Spinal cord (tissue), 10 donors: ENCODE measurements around the gene APOB. TPM values are rescaled to one million over a fixed set of nuclear protein-coding genes. Genes with fewer than 3 reads are reported as not detected.

Experiments used
- DNase-seq, 6 donors: peaks; one replicate each; pipeline versions ENCODE4 v3.0.0 to v3.0.0-alpha.2; 2013 to 2015; ENCODE audit warnings: low spot score in 6 of 6, low read depth in 4 of 6
- H3K27ac ChIP-seq: one replicate; pipeline ENCODE4 v1.5.1; 2013; ENCODE audit warnings: low read depth, low read length, control low read depth
- H3K27me3 ChIP-seq: one replicate; pipeline ENCODE4 v1.6.1; 2013; ENCODE audit warnings: low read length; ENCODE audit not compliant: control insufficient read depth, insufficient read depth
- H3K36me3 ChIP-seq: one replicate; pipeline ENCODE4 v1.6.1; 2013; ENCODE audit warnings: low read length; ENCODE audit not compliant: control insufficient read depth, insufficient read depth
- H3K4me1 ChIP-seq: one replicate; pipeline ENCODE4 v1.6.1; 2013; ENCODE audit warnings: low read length; ENCODE audit not compliant: control insufficient read depth, insufficient read depth
- H3K4me3 ChIP-seq: one replicate; pipeline ENCODE4 v1.5.1; 2013; ENCODE audit warnings: low read depth, low read length, control low read depth
- H3K9me3 ChIP-seq: one replicate; pipeline ENCODE4 v1.6.1; 2013; ENCODE audit warnings: low read length; ENCODE audit not compliant: control insufficient read depth, insufficient read depth
- WGBS: methylation state at CpG from one replicate; pipeline ENCODE4 v1.1.5; 2013; ENCODE audit warnings: missing lambda C conversion rate; ENCODE audit not compliant: insufficient coverage; 5-methylcytosine and 5-hydroxymethylcytosine counted together
- polyA plus RNA-seq, 2 donors: library from polyadenylated mRNA; unstranded; fragments of 120-200 nt; gene quantifications; one replicate each; pipeline ENCODE4 v1.2.1, GENCODE V29; 2013; ENCODE audit not compliant: insufficient read length in 2 of 2
- total RNA-seq, 2 donors: library from RNA; depleted of rRNA in 1 of 2; stranded (reverse); fragments of 120-200 nt in 1 of 2; fragments of >200 nt in 1 of 2; gene quantifications; one replicate each; pipeline versions ENCODE4 v1.2.3 to v1.2.4, GENCODE V29; 2013 to 2014
- donor health status: healthy.

APOB gene
- total and polyA plus RNA-seq, 4 donors = 0.27 to 1.2 (median 0.50) TPM

DNA sequence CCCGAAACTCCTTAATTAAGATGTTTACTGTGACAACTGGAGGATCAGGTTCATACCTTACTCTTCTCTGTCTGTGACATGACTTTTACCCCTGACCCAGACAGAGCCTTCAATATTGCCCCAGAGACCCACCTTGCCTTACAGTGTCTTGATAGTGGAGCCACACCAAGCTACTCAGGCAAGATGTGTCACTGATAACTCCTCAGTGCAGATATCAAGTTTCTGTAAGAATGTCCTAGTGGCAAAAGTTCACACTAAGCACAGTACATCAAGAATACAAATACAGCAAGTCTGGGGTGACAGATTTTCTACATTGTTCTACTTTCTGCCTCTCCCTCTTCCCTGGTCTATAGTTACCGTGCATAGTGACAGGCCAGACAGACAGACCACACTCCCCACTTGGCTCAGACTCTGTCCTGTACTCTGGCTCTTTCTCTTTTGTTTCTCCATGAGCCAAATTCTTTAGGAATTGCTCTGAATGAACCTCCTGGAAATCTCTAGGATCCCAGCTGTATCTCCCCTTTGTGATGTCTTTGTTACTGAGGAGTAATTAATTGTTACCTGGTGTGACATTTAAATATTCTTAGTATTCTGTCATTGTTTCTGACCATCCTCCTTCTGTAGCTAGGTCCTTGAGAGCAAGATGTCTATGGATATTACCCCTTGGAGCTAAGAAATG, 24.1 kb upstream of the APOB start:
- no peaks in the 10 kb centered on the region for H3K4me1 ChIP-seq
- no peaks in the 10 kb centered on the region for H3K9me3 ChIP-seq
- 33% methylated on average over 1 of the region's 2 CpGs for WGBS
- no peaks in the 10 kb centered on the region for H3K36me3 ChIP-seq
- no peaks in the 10 kb centered on the region for H3K27me3 ChIP-seq
- no peak for DNase-seq
- no peak overlapping the region for H3K27ac ChIP-seq
- no peak overlapping the region for H3K4me3 ChIP-seq

DNA sequence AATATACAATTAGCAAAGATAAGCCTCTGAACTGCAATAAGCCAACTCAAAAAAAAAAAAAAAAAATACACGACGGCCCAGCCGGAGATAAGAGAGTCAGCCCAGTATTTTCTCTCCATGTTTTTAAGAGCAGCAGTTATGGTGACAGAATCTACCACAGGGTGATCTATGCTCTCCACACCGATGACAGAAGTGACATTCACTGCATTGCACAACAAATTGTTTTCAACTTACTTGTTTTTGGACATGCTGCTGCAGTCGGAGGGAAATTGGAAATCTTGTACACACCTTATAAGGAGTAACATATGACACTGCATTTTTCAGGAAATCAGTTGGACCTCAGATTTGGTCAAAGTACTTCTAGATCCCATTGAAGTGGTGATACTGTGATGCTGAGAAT, 23.3 kb upstream of the APOB start:
- H3K4me3 ChIP-seq = no peak overlapping the region
- H3K27ac ChIP-seq = no peak overlapping the region
- H3K36me3 ChIP-seq = no peaks in the 10 kb centered on the region
- no peak for DNase-seq
- no peaks in the 10 kb centered on the region for H3K4me1 ChIP-seq
- H3K27me3 ChIP-seq = no peaks in the 10 kb centered on the region
- no peaks in the 10 kb centered on the region for H3K9me3 ChIP-seq
- no CpG with 5 or more reads among the region's 5 CpGs for WGBS

DNA sequence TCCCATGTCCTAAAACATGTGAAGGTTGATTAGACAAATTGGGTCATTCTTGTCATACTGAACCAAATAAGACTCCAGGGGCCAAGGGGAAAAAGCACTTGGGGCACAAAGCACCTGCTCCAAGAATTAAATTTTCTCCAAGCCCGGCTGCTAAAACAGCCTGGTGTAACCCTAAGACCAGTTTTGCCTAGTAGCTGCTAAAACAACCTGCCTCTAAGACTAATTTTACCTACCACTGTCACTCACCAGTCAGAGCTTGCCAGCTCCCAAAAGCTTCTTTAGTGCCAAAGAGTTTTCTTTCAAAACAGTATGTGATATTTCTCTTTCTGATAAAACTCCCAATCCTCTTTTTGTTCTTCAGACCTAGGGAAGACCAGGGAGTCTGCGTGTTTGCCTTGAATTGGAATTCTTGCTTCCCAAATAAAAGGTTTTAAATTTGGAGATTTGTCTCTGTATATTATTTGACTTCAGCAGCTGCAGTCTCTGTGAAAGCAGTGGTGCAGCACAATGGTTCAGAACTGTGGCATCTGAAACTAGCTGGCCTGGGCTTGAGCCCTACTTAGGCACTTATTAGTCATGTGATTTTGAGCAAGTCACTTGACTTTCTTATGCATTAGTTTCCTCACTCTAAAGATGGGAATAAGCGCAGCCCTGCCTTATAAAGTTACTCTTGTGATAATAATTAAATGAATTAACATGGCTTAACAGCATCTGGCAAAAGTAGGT, 16.2 kb upstream of the APOB start:
- Histone ChIP-seq H3K4me3 (no peak overlapping the region), H3K27me3 (no peaks in the 10 kb centered on the region), H3K36me3 (no peaks in the 10 kb centered on the region), H3K9me3 (no peaks in the 10 kb centered on the region), H3K27ac (no peak overlapping the region), H3K4me1 (no peaks in the 10 kb centered on the region)
- DNase-seq = no peak
- WGBS = 70% methylated on average over 2 of the region's 3 CpGs

DNA sequence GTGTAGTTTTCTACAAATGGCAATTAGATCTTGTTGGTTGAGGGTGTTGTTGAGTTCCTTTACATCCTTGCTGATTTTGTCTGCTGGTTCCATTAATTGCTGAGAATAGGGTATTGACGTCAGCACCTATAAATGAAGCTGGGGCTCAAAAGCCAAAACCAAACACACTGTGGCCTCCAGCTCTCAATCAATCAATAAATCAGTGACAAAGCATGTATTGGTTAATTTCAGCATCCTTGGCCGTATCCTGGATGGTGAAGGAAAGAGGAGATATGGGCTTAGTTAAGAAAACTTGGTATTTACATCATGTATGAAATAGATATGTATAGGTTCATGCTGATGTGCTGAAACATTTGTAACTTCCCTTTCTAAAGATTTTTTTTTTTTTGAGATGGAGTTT, 13.2 kb upstream of the APOB start:
- Histone ChIP-seq H3K36me3 (no peaks in the 10 kb centered on the region), H3K4me3 (no peak overlapping the region), H3K9me3 (no peaks in the 10 kb centered on the region), H3K27me3 (no peaks in the 10 kb centered on the region), H3K4me1 (no peaks in the 10 kb centered on the region), H3K27ac (no peak overlapping the region)
- DNase-seq = no peak
- no CpG with 5 or more reads among the region's 2 CpGs for WGBS

DNA sequence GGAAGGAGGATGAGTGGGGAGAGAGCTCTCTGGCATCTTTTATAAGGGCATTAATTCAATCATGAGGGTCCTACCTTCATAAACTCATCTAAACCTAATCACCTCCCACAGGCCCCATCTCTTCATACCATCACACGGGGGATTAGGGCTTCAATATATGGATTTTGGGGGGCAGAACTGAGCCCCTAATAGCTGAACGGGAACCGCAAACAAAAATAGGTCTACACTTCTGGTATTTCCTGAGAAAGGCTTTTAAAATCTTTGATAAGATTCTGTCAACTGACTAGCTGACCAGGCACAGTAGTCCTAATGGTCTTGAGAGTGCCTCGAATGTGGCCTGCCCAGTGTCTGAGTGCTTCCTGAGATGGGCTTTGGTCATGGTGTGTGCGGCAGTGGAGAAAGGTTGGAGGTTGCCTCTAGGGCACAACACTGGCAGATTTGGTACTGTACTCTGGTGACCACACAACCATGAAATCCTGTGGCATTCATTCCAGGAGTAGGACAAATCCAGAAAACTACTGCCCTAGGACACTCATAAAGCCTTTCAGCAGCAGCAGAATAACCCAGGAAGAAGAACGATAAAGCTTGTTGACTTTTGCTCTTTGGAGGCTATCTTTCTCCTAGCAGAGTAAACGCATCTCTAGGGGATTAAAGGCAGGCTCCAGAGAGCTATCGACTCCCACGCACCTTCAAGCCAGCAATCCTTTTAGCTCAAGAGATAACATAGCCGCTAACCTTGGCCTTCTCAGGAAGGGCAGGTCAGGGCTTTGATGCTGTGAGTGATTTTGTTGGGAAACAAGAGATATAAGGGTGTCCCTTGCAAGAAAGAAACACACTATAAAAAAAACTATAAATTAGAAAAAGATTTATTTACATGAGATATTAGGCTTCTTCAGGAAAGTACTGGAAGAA, 12.3 kb upstream of the APOB start:
- H3K27me3 ChIP-seq = no peaks in the 10 kb centered on the region
- no peaks in the 10 kb centered on the region for H3K4me1 ChIP-seq
- H3K9me3 ChIP-seq = no peaks in the 10 kb centered on the region
- no peak overlapping the region for H3K4me3 ChIP-seq
- WGBS = 90% methylated on average over 4 of the region's 10 CpGs
- H3K27ac ChIP-seq = no peak overlapping the region
- no peak for DNase-seq
- H3K36me3 ChIP-seq = no peaks in the 10 kb centered on the region

DNA sequence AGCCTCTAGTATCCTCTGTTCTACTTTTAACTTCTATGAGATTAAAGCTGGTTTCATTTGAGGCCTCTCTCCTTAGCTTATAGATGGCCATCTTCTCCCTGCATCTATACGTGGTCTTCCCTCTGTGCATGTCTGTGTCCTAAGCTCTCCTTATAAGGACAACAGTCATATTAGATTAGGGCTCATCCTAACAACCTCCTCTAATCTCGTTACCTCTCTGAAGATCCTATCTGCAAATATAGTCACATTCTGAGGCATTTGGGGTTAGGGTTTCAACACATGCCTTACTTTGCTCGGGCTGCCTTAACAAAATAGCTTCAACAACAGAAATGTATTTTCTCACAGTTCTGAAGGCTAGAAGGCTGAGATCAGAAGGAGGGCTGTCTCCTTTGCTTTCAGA, 11.6 kb upstream of the APOB start:
- whole genome bisulfite sequencing = no CpG with 5 or more reads among the region's 3 CpGs
- H3K4me3 ChIP-seq = no peak overlapping the region
- no peak overlapping the region for H3K27ac ChIP-seq

DNA sequence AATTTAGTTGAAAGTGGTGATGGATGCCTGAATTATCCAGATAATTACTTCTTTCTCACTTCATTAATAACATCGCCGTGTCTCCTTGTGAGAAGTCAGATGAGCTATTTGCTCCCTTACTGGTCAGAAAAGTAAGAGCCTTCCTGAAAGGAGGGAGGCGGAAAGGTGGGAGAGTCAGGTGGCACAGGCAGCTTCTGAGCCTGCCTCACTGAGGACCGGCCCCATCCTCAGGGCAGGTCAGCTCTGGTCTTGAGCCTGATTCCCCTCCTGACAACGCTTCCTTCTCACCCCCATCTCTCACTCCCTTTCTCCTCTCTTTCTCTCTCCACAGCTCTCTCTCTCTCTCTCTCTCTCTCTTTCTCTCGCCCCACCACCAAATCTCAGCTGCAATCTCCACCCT, 10.1 kb upstream of the APOB start:
- H3K27me3 ChIP-seq = no peaks in the 10 kb centered on the region
- 94% methylated on average over 3 of the region's 6 CpGs for WGBS
- H3K9me3 ChIP-seq = no peaks in the 10 kb centered on the region
- no peak overlapping the region for H3K4me3 ChIP-seq
- no peaks in the 10 kb centered on the region for H3K4me1 ChIP-seq
- H3K36me3 ChIP-seq = no peaks in the 10 kb centered on the region
- no peak for DNase-seq
- H3K27ac ChIP-seq = no peak overlapping the region

More for the DNA sequence above, 11.6 kb upstream of the APOB start:
- H3K9me3 ChIP-seq = no peaks in the 10 kb centered on the region
- no peaks in the 10 kb centered on the region for H3K36me3 ChIP-seq
- H3K4me1 ChIP-seq = no peaks in the 10 kb centered on the region
- DNase-seq = no peak
- no peaks in the 10 kb centered on the region for H3K27me3 ChIP-seq

DNA sequence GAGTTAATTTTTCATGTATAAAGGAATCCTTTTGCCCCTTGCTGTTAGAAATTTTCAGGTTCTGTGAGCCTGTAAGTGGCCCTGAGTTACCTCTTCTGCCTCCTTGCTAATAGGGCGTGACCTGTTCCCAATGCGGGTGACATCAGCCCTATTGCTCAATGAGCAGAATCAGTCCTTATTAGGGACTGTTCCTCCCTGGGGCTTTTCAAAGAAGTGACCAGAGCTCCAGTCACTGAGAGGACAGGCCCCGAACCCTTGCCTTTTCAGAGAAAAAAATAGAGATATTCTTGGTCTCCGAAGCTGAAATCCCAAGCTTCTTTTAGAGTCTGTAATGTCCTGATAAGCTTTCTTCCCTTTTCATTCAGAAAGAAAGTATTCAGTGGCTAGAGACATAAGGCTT, 8.2 kb upstream of the APOB start:
- H3K27ac ChIP-seq = no peak overlapping the region
- WGBS = 79% methylated on average over 3 of the region's 4 CpGs
- DNase-seq = no peak
- H3K4me3 ChIP-seq = no peak overlapping the region
- H3K4me1 ChIP-seq = no peaks in the 10 kb centered on the region
- no peaks in the 10 kb centered on the region for H3K36me3 ChIP-seq
- no peaks in the 10 kb centered on the region for H3K27me3 ChIP-seq
- no peaks in the 10 kb centered on the region for H3K9me3 ChIP-seq

DNA sequence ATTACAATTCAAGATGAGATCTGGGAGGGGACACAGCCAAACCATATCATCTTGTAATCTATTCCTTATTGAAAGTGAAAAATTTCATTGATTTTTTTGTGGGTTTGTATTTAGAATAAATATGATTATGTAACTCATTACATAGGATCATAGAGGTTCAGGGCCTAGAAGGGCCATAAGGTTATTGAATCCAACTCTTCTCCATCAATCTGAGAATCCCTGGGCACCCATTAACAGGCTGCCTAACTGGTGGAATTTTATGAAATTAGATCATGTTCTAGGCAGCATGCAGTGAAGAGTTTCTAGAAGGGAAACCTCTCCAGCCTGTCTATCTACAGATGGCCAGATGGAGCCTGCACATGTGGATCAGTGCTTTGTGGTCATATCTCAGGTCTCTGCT, 6.3 kb upstream of the APOB start:
- Histone ChIP-seq H3K27me3 (no peaks in the 10 kb centered on the region), H3K27ac (no peak overlapping the region)

More for the DNA sequence above, 6.3 kb upstream of the APOB start:
- no peaks in the 10 kb centered on the region for H3K36me3 ChIP-seq
- H3K9me3 ChIP-seq = no peaks in the 10 kb centered on the region
- no peak for DNase-seq
- H3K4me3 ChIP-seq = no peak overlapping the region
- H3K4me1 ChIP-seq = no peaks in the 10 kb centered on the region
